ENCODE data around the gene IRF2BP2.

DNA sequence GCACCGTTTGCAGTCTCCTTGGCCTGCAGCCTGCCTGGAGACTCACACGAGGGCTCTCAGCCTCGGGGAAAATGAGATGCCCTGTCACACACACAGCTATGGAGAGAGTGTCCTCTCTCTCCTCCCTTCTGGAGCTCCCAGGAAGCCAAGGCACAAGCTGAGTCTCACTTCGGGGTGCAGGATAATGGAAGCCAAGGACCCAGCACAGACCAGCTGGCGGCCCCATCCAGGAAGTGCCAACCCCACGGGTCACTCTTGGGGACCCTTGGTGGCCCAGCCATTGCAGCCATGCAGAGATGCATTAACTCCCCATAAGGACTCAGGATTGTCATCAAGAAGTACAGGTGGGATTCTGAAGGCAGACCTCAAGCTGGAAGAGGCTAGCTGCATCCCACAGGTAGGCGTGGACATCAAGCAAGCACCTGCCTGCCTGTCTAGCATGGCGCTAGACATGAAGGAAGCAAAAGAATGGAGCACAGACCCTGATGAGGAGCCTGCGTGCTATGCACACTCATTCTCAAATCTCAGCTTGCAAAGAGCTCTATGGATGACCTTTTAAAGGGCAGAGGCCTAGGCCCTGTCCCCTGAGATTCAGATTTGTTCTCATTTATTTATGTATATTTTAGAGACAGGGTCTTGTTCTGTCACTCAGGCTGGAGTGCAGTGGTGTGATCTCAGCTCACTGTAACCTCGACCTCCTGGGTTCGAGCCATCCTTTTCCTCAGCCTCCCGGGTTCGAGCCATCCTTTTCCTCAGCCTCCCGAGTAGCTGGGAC is 49.9 kb downstream of the IRF2BP2 start:
- TF ChIP-seq, protein P1, sequence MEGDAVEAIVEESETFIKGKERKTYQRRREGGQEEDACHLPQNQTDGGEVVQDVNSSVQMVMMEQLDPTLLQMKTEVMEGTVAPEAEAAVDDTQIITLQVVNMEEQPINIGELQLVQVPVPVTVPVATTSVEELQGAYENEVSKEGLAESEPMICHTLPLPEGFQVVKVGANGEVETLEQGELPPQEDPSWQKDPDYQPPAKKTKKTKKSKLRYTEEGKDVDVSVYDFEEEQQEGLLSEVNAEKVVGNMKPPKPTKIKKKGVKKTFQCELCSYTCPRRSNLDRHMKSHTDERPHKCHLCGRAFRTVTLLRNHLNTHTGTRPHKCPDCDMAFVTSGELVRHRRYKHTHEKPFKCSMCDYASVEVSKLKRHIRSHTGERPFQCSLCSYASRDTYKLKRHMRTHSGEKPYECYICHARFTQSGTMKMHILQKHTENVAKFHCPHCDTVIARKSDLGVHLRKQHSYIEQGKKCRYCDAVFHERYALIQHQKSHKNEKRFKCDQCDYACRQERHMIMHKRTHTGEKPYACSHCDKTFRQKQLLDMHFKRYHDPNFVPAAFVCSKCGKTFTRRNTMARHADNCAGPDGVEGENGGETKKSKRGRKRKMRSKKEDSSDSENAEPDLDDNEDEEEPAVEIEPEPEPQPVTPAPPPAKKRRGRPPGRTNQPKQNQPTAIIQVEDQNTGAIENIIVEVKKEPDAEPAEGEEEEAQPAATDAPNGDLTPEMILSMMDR (IDR thresholded peaks at IDR 0.05): no peak
- TF ChIP-seq POLR2A (IDR thresholded peaks at IDR 0.05) (no peak), POLR2AphosphoS5 (IDR thresholded peaks at IDR 0.05) (no peak)
